HepG2 (cell line): ENCODE data around the gene RRAD. TPM values are rescaled to one million over a fixed set of nuclear protein-coding genes. Genes with fewer than 3 reads are reported as not detected.

Experiments
- DNMT1 ChIP-seq: sonication (generic); formaldehyde crosslinking; IDR thresholded peaks from 2 replicates; pipeline ENCODE4 v1.5.1; 2020; ENCODE audit warnings: mild to moderate bottlenecking, missing genetic modification reagents
- FOXO4 ChIP-seq: sonication (generic); formaldehyde crosslinking; conservative IDR thresholded peaks from 2 replicates; pipeline ENCODE4 v1.8.1; 2023; ENCODE audit warnings: missing genetic modification reagents
- GRHL1 ChIP-seq: sonication (generic); formaldehyde crosslinking; conservative IDR thresholded peaks from 2 replicates; pipeline ENCODE4 v1.8.0; 2022; ENCODE audit warnings: missing genetic modification reagents
- HINFP ChIP-seq: sonication (generic); formaldehyde crosslinking; IDR thresholded peaks from 2 replicates; pipeline ENCODE4 v1.4.0; 2020; ENCODE audit warnings: low read depth, mild to moderate bottlenecking, missing genetic modification reagents
- NFYC ChIP-seq: IDR thresholded peaks from 2 replicates; pipeline ENCODE4 v1.6.1; 2016; ENCODE audit warnings: missing genetic modification reagents, missing compliant biosample characterization
- PATZ1 ChIP-seq: sonication (generic); formaldehyde crosslinking; IDR thresholded peaks from 2 replicates; pipeline ENCODE4 v1.4.0; 2020; ENCODE audit warnings: missing genetic modification reagents
- PRPF4 ChIP-seq: fragments of 200-400 bp; formaldehyde crosslinking; IDR thresholded peaks from 2 replicates; pipeline ENCODE4 v1.6.1; 2016; ENCODE audit warnings: low read length, low read depth; ENCODE audit not compliant: poor library complexity, severe bottlenecking
- SAFB2 ChIP-seq: sonication (generic); formaldehyde crosslinking; IDR thresholded peaks from 2 replicates; pipeline ENCODE4 v1.5.1; 2020; ENCODE audit warnings: missing genetic modification reagents, low read depth, mild to moderate bottlenecking, borderline replicate concordance
- TBL1XR1 ChIP-seq: fragments of 150-350 bp; IDR thresholded peaks from 2 replicates; pipeline ENCODE4 v1.6.1; 2014; ENCODE audit warnings: borderline replicate concordance, low read length; ENCODE audit not compliant: partially characterized antibody
- TFE3 ChIP-seq: IDR thresholded peaks from 2 replicates; pipeline ENCODE4 v1.6.1; 2016
- ZFAT ChIP-seq: sonication (generic); formaldehyde crosslinking; conservative IDR thresholded peaks from 2 replicates; pipeline ENCODE4 v1.8.1; 2023; ENCODE audit warnings: missing genetic modification reagents, inconsistent platforms
- ZNF280B ChIP-seq: sonication (generic); formaldehyde crosslinking; IDR thresholded peaks from 2 replicates; pipeline ENCODE4 v1.5.0; 2020; ENCODE audit warnings: missing genetic modification reagents, mild to moderate bottlenecking, borderline replicate concordance
- ZNF326 ChIP-seq: sonication (generic); formaldehyde crosslinking; IDR thresholded peaks from 2 replicates; pipeline ENCODE4 v1.4.0; 2020; ENCODE audit warnings: missing genetic modification reagents, borderline replicate concordance
- ZNF335 ChIP-seq: sonication (generic); formaldehyde crosslinking; IDR thresholded peaks from 2 replicates; pipeline ENCODE4 v1.4.0; 2020; ENCODE audit warnings: missing genetic modification reagents
- ZNF34 ChIP-seq: sonication (generic); formaldehyde crosslinking; IDR thresholded peaks from 2 replicates; pipeline ENCODE4 v1.4.0; 2020; ENCODE audit warnings: mild to moderate bottlenecking, missing genetic modification reagents, borderline replicate concordance
- ZNF44 ChIP-seq: sonication (generic); formaldehyde crosslinking; IDR thresholded peaks from 2 replicates; pipeline ENCODE4 v1.5.1; 2020; ENCODE audit warnings: mild to moderate bottlenecking, missing genetic modification reagents
- ZNF543 ChIP-seq: sonication (generic); formaldehyde crosslinking; IDR thresholded peaks from 2 replicates; pipeline ENCODE4 v1.4.0; 2020; ENCODE audit warnings: mild to moderate bottlenecking, missing genetic modification reagents
- ZNF557 ChIP-seq: sonication (generic); formaldehyde crosslinking; IDR thresholded peaks from 2 replicates; pipeline ENCODE4 v1.4.0; 2020; ENCODE audit warnings: missing genetic modification reagents
- ZNF629 ChIP-seq: sonication (generic); formaldehyde crosslinking; conservative IDR thresholded peaks from 2 replicates; pipeline ENCODE4 v1.5.0; 2020; ENCODE audit warnings: missing genetic modification reagents
- polyA plus RNA-seq, 8 experiments: library from polyadenylated mRNA; depleted of rRNA in 3 of 8; stranded (reverse) in 7 of 8; unstranded in 1 of 8; fragments of >200 nt; fragmentation: Illumina TruSeq in 4 of 8; extraction: Trizol in 4 of 8; gene quantifications; 2 replicates each; pipeline versions ENCODE4 v1.2.1 to v1.2.3, GENCODE V29; 2011 to 2016; ENCODE audit warnings: low read depth in 4 of 8, missing spikeins in 1 of 8, mixed read lengths in 1 of 8; ENCODE audit not compliant: insufficient read depth in 1 of 8
- total RNA-seq, 5 experiments: library from RNA; depleted of rRNA; stranded (reverse); fragments of >200 nt; fragmentation: Illumina TruSeq; extraction: Trizol; gene quantifications; 2 replicates each; pipeline ENCODE4 v1.2.3, GENCODE V29; 2016; ENCODE audit warnings: low read depth in 1 of 5

Gene RRAD
- total and polyA plus RNA-seq, 2 of the 13 experiments (the other 11 are each of a cell fraction or from before 2014, with no cell fraction given), result 0.80 to 1.1 TPM

- TF ChIP-seq FOXO4 (CRISPR knock-in tag), result no peak
- TF ChIP-seq TBL1XR1, result no peak
- no peak for TF ChIP-seq ZNF34
- no peak; the same call in 1 of the 2 replicates for TF ChIP-seq TFE3 (CRISPR knock-in tag)
- TF ChIP-seq PRPF4, result no peak
- TF ChIP-seq ZNF629, result peak; percentile 26; the same call in 1 of the 2 replicates
- TF ChIP-seq SAFB2 (CRISPR knock-in tag), result no peak
- TF ChIP-seq PATZ1 (CRISPR knock-in tag), result peak; percentile 94
- TF ChIP-seq HINFP (CRISPR knock-in tag), result no peak
- TF ChIP-seq ZNF557 (CRISPR knock-in tag), result 0 out of 2 replicates have a peak, but pooled peaks have one; percentile 63
- TF ChIP-seq ZNF543 (CRISPR knock-in tag), result no peak
- peak; percentile 12; the same call in 1 of the 2 replicates for TF ChIP-seq ZNF335 (CRISPR knock-in tag)
- no peak for TF ChIP-seq ZNF44 (CRISPR knock-in tag)
- TF ChIP-seq NFYC (CRISPR knock-in tag), result no peak
- TF ChIP-seq DNMT1 (CRISPR knock-in tag), result no peak
- TF ChIP-seq GRHL1 (CRISPR knock-in tag), result no peak
- TF ChIP-seq ZNF326 (CRISPR knock-in tag), result no peak
- no peak for TF ChIP-seq ZFAT (CRISPR knock-in tag)
- peak; percentile 75; the same call in 1 of the 2 replicates for TF ChIP-seq ZNF280B
Measured at GRCh38 chr16:66904846-66905632, 20.3 kb downstream of the RRAD start (continued).
